Midbrain (tissue), 1 donor: ENCODE data around the gene RIPPLY2.
"Not testable (repeated sequence)": the region's sequence is repeated elsewhere in the genome, so short reads cannot be mapped to it uniquely, and the experiment has no call there.

Experiments used
- DNase-seq: peaks from one replicate; lab custom pipeline; 2025; lab: John Stamatoyannopoulos, UW

RIPPLY2 gene, protein sequence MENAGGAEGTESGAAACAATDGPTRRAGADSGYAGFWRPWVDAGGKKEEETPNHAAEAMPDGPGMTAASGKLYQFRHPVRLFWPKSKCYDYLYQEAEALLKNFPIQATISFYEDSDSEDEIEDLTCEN

DNA sequence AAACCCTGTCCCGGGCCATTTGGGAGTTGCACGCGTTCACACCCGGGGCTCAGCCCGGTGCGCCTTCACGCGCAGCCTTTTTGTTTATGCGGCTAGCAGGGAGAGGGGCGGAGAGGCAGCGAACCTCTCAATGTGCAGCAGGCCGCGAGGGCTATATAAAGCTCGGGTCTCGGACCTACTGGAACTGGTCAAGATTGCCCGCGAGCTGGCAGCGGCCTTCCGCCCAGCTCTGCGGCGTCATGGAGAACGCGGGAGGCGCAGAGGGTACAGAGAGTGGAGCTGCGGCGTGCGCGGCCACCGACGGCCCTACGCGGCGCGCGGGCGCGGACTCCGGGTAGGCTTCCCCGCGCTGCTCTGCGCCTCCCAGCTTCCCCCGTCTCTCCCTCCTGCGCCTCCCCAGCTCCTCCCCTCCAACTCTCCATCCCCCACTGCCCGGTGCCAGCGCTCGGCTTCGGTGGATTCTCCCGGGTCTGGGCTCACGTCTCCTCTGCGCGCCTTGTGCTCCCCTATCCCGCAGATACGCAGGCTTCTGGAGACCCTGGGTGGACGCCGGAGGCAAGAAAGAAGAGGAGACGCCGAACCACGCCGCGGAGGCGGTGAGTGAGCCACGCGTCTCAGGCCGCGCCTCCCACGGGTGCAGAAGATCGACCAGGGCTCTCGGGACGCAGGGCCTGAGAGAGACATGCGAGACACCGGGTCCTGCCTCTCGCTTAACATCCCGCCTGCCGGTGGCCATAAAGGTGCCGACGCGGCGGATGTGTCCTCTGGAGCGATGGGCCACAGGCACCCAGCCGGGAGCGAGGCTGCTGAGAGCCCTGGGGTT lies at the start of gene RIPPLY2:
TSS of gene RIPPLY2 (plus strand) at position 183 of the 823 bp plus-strand sequence. CDS start at position 240, 57 bp downstream.
- DNase-seq: peak; percentile 82

GRCh38 chr6:83803492-83803891 lies 49.7 kb upstream of the RIPPLY2 start:
- not testable (repeated sequence) for DNase-seq

- no peak for DNase-seq
These were observed 48.3 kb upstream of the RIPPLY2 start for GRCh38 chr6:83804886-83805285.

GRCh38 chr6:83808005-83808404 lies 45.2 kb upstream of the RIPPLY2 start:
- no peak for DNase-seq

GRCh38 chr6:83808926-83809325 lies 44.2 kb upstream of the RIPPLY2 start:
- no peak for DNase-seq

DNA sequence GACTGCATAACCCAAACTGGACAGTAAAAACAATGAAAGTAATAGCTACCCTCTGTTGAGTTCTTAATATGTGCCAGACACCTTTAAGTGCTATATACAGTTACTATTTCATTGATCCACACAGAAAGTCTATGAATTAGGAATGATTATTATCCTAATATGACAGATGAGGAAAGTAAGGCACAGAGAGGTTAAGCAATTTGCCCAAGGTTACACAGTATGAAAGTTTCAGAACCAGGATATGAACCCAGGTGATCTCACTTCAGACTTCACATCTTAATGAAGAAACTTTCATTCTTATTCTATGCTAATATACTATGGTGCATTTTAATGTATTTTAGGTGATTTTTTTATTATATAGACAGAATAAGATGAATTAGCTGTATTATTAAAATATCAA lies 40.6 kb upstream of the RIPPLY2 start:
- DNase-seq: no peak

DNA sequence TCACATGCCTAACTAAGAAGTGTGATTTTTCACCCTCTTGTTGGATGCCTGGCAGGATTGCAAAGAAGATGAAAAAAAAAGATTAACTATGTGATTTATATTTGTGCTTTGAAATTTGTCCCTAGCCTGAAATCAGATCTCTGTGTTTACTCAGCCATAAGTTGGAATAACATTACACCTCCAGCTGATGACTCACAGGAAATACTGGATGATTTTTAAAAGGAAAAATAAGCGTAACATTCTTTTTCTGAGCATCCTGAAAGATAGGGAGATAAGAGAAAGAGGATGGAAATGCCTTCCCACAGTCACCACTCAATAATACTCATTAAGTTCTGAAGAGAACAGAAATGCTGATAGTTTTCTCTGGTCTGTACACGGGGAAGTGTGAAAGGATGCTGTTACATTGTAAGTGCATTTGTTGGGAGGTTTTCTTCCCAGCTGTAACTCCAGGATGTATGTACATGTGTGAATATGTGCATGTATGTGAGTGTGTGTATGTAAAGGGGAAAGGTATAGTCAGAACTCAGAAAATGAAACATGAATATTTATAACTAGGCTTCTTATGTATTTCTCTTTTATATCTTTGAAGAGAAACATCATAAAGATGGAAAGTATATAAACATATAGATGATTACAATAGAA lies 37.4 kb upstream of the RIPPLY2 start:
- no peak for DNase-seq

DNA sequence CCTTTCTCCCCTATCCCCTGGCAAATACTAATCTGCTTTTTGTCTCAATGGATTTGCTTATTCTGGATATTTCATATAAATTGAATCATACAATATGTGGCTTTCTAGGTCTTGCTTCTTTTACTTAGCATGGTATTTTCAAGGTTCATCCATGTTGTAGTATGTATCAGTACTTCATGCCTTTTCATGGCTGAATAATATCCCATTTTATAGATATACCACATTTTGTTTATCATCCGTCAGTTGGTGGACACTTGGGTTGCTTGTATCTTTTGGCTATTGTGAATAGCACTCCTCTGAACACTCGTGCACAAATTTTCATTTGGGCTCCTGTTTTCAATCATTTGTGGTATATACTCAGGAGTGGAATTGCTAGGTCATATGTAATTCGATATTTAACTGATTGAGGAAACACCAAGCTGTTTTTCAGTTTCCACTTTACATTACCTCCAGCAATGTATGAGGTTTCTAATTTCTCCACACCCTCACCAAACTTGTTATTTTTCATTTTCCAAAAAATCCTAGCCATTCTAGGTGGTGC lies 30.5 kb upstream of the RIPPLY2 start:
- no peak for DNase-seq

GRCh38 chr6:83824388-83824801 lies 28.8 kb upstream of the RIPPLY2 start:
- no peak for DNase-seq

DNA sequence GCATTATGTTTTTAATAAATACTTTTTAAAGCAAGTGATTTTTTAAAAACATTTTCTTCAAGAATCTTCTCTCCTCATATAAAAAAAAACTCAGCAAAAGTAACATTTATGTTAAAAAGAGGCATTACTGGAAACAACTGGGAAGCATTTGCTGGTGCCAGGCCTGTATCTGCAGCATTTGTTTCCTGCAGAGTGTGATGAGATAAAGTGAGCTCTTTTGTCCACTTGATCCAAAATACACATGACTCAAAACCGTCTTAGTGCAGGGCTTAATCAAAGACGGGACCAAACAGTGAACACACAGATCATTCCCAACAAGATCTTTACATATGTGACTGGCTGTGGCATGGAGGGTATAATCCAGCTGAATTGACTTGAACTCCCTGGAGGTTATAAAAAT lies 28.3 kb upstream of the RIPPLY2 start:
- DNase-seq: no peak

DNA sequence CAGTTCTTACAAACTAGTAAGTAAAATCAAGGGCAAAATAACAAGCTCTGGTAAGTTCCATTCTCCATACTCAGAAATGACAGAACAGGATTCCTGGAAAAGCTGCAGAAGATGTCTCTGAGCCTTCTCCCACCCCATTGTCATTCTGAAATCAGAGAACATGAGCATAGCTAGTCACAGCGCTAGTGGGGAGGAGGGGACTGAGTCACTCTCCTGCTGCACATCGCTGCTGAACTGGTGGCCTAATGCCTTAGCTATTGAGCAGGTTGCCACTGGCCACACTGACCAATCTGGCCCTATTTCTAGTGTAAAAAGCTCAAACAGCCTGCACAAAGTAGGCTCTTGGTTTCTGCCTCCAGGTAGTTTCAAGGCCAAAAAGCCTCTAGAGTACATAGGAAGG lies 26.1 kb upstream of the RIPPLY2 start:
- DNase-seq: no peak

DNA sequence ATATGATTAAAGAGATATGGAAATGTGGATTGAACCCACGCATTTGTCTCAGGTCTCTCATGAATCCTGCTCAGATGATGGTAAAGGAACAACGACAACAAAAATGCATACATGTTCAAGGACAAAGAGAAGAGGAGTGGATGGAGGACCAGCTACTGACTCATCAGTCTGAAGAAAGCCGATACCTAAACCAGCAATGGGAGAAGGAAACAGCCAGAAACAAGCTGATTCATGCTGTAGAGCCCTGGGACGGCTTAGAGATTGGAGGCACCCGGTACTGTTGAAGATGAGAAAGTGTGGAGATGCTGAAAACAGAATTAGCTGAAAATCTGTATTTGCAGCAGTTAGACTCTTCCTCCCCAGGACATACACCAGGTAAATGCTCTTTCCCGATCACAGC lies 14.4 kb upstream of the RIPPLY2 start:
- DNase-seq: no peak

DNA sequence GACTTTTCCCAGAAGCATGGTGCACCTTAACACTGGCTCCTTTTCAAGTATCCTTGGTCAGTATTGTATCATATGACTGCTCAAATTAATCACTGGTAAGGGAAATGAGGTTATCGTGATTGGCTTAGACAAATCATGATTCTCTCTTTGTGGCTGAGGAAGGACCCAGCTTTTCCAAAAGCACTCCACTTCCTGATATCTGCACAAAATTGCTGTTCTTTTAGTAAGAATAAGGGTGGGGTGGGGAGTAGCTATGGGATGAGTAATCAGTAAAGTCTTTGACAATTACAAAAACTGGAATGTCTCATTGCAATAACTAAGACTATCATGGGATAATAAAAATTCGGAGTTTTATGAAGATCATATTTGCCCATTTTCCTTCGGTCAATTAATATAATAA lies 9.0 kb upstream of the RIPPLY2 start:
- no peak for DNase-seq

DNA sequence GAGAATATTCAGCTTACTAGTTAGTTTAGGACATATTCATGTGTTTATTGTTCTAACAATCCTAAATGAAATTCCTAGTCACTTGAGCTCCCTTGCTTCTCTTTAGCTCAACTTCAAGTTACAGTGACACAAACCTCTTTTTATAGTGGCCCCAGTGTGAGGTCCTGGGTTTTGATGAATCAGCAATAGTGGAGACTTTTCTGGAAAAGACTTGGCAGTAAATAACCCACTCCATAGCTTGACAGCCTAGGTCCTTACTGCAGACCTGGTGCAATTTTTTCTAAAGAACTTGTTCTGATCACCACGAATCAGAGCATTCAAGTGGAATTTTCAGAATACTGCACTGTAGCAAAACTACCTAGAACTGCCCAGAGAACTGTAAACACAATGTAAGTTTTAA lies 6.9 kb upstream of the RIPPLY2 start:
- DNase-seq: no peak

DNA sequence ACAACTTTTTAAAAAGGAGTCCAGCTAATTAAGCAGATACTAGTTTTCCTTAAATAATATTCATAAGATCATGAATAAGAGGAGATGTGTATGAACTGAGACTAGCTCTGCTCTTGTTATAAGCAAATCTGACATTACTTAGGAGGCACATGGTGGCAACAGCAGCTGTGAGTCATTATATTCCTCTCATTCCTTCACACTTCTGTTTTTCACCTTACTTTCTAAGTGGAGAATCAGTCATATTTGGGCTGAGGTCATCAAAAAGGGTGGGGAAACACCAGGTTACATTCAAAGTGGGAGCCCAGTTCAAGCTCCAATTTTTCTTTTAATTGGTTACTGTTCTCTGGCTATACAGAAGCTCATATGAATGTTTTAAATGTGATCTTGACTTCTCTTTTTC lies 6.0 kb upstream of the RIPPLY2 start:
- DNase-seq: no peak

DNA sequence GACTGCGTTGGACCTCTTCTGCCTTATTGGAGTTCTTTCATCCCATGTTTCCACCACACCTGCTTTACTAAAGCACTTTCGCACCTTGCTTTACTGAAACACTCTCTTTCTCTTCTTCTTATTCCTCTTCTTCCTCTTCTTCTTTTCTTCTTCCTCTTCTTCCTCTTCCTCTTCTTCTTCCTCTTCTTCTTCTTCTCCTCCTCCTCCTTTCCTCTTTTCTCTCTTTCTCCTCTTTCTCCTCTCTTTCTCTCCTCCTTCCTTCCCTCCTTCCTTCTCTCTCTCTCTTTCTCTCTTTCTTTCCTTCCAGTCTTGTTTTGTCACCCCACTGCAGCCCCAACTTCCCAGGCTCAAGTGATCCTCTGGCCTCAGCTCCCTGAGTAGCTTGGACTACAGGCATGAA lies 4.0 kb upstream of the RIPPLY2 start:
- no peak for DNase-seq

DNA sequence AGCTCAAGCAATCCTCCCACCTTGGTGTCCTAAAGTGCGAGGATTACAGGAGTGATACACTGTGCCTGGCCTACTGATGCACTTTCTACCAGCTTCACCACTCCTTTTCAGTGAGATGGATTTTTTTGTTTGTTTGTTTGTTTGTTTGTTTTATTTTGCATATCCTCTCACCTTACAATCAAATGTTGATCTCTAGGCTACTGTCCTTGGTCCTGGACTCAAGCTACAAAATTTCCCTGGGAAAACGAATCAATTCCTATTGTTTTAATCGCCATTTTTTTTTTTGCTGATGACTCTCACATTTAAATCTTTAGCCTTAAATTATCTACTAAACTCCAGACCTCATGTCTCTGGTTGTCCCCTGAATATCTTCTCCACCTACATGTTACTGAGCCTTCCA lies 3.5 kb upstream of the RIPPLY2 start:
- no peak for DNase-seq

DNA sequence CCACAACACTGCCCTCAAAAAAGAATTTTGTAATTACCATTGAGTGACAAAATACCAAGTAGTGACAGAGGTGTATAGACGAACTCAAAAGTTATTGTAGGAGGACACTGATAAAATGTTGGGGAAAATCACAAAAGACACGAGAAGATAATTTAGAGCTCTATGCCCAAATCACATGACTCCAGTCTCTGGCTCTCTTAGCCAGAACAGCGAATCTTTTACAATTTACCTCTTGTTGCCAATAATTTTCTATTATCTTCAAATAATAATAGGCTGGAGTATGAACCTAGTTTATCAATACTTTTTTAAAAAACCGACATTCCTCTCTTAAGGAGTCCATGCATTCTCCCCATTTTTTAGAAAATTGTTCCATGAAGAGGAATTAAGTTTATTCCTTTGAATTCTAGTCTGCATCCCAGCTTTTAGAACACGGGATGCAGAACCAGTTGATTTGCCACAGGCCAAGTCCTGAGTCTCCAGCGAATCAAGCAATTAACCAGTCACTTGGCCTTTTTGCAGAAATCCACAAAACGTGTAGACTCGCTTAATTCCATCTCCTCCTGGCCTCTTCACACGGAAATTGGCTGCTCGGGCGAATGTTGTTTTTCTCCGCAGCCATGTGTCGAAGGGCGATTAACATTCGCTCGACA lies 507 bp upstream of the RIPPLY2 start:
- no peak for DNase-seq

GRCh38 chr6:83854001-83854501 lies 891 bp downstream of the RIPPLY2 start:
- DNase-seq: no peak

DNA sequence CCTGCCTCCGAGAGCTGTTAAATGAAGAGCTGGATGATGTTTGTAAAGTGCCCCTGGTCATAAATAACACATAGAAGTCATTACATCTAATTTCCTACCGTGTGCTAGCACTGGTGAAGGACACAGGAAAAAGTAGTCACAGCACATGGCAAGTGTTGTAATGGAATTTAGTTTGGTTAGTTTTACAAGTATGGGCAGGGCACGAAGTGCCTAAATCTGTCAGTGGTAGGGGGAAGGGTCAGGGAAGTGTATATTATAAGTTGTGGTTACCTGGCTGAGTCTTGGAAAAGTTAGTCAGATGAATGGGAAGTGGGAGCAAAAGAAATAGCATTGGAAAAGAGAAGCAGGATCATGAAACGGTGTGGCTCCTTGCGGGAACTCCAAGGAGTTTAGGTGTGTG lies 1.6 kb downstream of the RIPPLY2 start:
- no peak for DNase-seq

GRCh38 chr6:83859410-83860358 lies 6.5 kb downstream of the RIPPLY2 start, which contains the start of gene CYB5R4:
CYB5R4 (plus strand) TSS chr6:83859689; CDS start chr6:83859783, 94 bp downstream.
- DNase-seq: peak; percentile 95
